Muscle of leg (tissue), 11 donors: Measurements from ENCODE around the gene FLT3. TPM values are rescaled to one million over a fixed set of nuclear protein-coding genes. Genes with fewer than 3 reads are reported as not detected.

Experiments
- DNase-seq: peaks from one replicate; pipeline ENCODE4 v3.0.0; 2013
- H3K27ac ChIP-seq: one replicate; pipeline ENCODE4 v1.5.1; 2013; ENCODE audit warnings: mild to moderate bottlenecking, low read length, control low read depth
- H3K27me3 ChIP-seq: one replicate; pipeline ENCODE4 v1.6.1; 2013; ENCODE audit warnings: low read length; ENCODE audit not compliant: control insufficient read depth, insufficient read depth
- H3K36me3 ChIP-seq: one replicate; pipeline ENCODE4 v1.6.1; 2013; ENCODE audit warnings: low read length; ENCODE audit not compliant: control insufficient read depth, insufficient read depth
- H3K4me1 ChIP-seq: one replicate; pipeline ENCODE4 v1.6.1; 2013; ENCODE audit warnings: low read length; ENCODE audit not compliant: control insufficient read depth, insufficient read depth
- H3K4me3 ChIP-seq: one replicate; pipeline ENCODE4 v1.5.1; 2013; ENCODE audit warnings: low read length, control low read depth
- H3K9me3 ChIP-seq: replicated peaks from 2 replicates; pipeline ENCODE4 v1.6.1; 2013; ENCODE audit warnings: low read depth, low read length; ENCODE audit not compliant: control insufficient read depth
- WGBS: methylation state at CpG from one replicate; pipeline ENCODE4 v1.1.5; 2013; ENCODE audit warnings: missing lambda C conversion rate; ENCODE audit not compliant: insufficient coverage; 5-methylcytosine and 5-hydroxymethylcytosine counted together
- polyA plus RNA-seq, 8 donors: library from polyadenylated mRNA; unstranded; fragments of 120-200 nt; gene quantifications; one replicate each; pipeline versions ENCODE4 v1.2.1 to v1.2.3, GENCODE V29; 2013; ENCODE audit warnings: inconsistent platforms in 1 of 8, low replicate concordance in 1 of 8; ENCODE audit not compliant: insufficient read length in 8 of 8, insufficient read depth in 1 of 8
- total RNA-seq: library from RNA; stranded (reverse); fragments of 120-200 nt; gene quantifications from one replicate; pipeline ENCODE4 v1.2.4, GENCODE V29; 2013

FLT3 gene
- total and polyA plus RNA-seq, 9 donors: 0.08 to 0.32 (median 0.16) TPM

DNA sequence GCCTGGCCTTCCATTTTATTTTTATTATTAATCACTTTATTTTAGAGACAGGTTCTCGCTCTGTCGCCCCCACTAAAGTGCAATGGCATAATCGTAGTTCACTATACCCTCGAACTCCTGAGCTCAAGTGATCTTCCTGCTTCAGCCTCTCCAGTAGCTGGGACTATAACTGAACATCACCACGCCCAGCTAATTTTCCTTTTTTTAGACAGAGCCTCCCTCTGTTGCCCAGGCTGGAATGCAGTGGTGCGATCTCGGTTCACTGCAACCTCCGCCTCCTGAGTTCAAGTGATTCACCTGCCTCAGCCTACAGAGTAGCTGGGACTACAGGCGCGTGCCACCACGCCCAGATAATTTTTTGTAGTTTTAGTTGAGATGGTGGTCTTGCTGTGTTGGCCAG lies 31.3 kb upstream of the FLT3 start:
- no peak overlapping the region for H3K27ac ChIP-seq
- H3K27me3 ChIP-seq: no peaks in the 10 kb centered on the region
- H3K4me3 ChIP-seq: no peak overlapping the region
- H3K36me3 ChIP-seq: no peaks in the 10 kb centered on the region
- no peaks in the 10 kb centered on the region for H3K4me1 ChIP-seq
- 94% methylated on average over 8 of the region's 11 CpGs for WGBS
- H3K9me3 ChIP-seq: no peaks in the 10 kb centered on the region
- no peak for DNase-seq

GRCh38 chr13:28129911-28130693 lies 29.7 kb upstream of the FLT3 start:
- Histone ChIP-seq H3K4me1 (no peaks in the 10 kb centered on the region), H3K27ac (no peak overlapping the region), H3K9me3 (no peaks in the 10 kb centered on the region), H3K36me3 (no peaks in the 10 kb centered on the region), H3K27me3 (no peaks in the 10 kb centered on the region), H3K4me3 (no peak overlapping the region)
- WGBS: 79% methylated on average over 4 of the region's 5 CpGs
- DNase-seq: no peak

GRCh38 chr13:28128926-28129325 lies 28.6 kb upstream of the FLT3 start:
- no peak overlapping the region for H3K4me3 ChIP-seq
- no peaks in the 10 kb centered on the region for H3K4me1 ChIP-seq
- no peaks in the 10 kb centered on the region for H3K36me3 ChIP-seq
- no peak for DNase-seq
- no peaks in the 10 kb centered on the region for H3K9me3 ChIP-seq
- H3K27ac ChIP-seq: no peak overlapping the region
- H3K27me3 ChIP-seq: no peaks in the 10 kb centered on the region

DNA sequence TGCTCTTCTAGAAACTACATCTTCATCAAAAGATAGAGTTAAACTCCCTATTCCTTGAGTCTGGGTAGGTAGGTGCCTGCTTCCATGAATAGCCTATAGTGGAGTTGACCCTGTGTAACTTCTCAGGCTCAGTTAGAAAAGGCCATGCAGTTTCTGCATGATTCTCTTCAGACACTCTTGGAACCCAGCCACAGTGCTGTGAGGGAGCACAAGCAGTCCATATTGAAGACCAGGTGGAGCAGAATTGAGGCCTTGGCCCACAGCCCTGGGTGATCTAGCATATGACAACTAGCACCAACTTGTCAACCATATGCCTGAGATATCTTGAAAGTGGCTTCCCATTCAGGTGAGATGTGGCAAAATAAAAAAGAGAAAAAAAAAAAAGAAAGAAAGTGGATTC lies 27.7 kb upstream of the FLT3 start:
- H3K27me3 ChIP-seq: no peaks in the 10 kb centered on the region
- H3K36me3 ChIP-seq: no peaks in the 10 kb centered on the region
- no peaks in the 10 kb centered on the region for H3K4me1 ChIP-seq
- DNase-seq: no peak
- H3K27ac ChIP-seq: no peak overlapping the region
- no peaks in the 10 kb centered on the region for H3K9me3 ChIP-seq
- no peak overlapping the region for H3K4me3 ChIP-seq

GRCh38 chr13:28121224-28121623 lies 20.8 kb upstream of the FLT3 start:
- Histone ChIP-seq H3K27me3 (no peaks in the 10 kb centered on the region), H3K4me1 (no peaks in the 10 kb centered on the region), H3K4me3 (no peak overlapping the region), H3K9me3 (no peaks in the 10 kb centered on the region), H3K27ac (no peak overlapping the region), H3K36me3 (no peaks in the 10 kb centered on the region)
- no peak for DNase-seq
- WGBS: 97% methylated on average over 8 of the region's 8 CpGs

- Histone ChIP-seq H3K4me3 (no peak overlapping the region), H3K27me3 (no peaks in the 10 kb centered on the region), H3K27ac (no peak overlapping the region), H3K9me3 (no peaks in the 10 kb centered on the region), H3K36me3 (no peaks in the 10 kb centered on the region), H3K4me1 (no peaks in the 10 kb centered on the region)
- no peak for DNase-seq
These were observed 19.9 kb upstream of the FLT3 start for GRCh38 chr13:28120317-28120716.

DNA sequence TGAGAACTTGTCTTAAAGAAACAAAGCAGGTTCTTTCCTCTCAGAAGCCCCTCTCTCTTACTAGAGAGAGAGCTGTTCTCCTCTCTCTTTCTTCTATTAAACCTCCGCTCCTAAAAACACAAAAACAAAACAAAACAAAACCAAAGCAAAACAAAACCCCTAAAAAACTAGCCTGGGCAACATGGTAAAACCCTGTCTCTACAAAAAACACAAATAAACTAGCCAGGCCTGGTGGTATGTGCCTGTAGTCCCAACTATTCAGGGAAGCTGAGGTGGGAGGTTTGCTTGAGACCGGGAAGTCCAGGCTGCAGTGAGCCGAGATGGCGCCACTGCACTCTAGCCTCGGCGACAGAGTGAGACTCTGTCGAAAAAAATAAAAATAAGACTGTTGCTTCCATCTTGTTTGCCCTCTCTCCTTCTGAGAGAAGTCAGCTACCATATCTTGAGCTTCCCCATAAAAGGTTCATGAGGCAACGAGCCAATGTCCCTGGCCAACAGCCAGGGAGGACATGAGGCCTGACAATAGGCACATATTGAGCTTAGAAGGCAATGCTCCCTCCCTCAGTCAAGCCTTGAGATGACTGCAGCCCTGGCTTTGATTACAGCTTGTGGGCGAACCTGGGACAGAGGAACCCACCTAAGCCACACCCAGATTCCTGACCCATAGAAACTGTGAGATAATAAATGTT lies 17.5 kb upstream of the FLT3 start:
- Histone ChIP-seq H3K27me3 (no peaks in the 10 kb centered on the region), H3K4me1 (no peaks in the 10 kb centered on the region), H3K27ac (no peak overlapping the region), H3K4me3 (no peak overlapping the region), H3K9me3 (no peaks in the 10 kb centered on the region), H3K36me3 (no peaks in the 10 kb centered on the region)
- WGBS: 38% methylated on average over 2 of the region's 9 CpGs
- DNase-seq: peak; percentile 51

DNA sequence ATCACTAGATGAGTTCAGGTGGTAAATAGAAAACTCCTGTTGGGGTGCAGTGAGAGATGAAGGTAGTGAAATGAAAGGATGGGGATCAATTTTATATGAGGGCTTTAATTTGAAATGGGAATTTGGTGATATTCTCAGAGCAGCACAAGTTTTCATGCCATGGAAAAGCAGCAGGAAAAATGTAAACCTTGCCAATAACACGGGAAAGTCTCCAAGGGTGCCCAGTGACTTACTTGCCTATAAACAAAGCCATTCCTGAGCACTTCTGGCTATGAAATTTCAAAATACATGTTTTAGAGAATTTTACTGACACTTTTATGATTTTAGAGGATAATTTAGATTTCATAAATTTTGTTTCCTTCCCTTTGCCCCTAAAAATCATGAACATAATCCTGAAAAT lies 16.4 kb upstream of the FLT3 start:
- no peak overlapping the region for H3K4me3 ChIP-seq
- no peaks in the 10 kb centered on the region for H3K4me1 ChIP-seq
- no peaks in the 10 kb centered on the region for H3K9me3 ChIP-seq
- DNase-seq: no peak
- WGBS: no CpG with 5 or more reads among the region's 1 CpG
- no peak overlapping the region for H3K27ac ChIP-seq
- H3K27me3 ChIP-seq: no peaks in the 10 kb centered on the region
- H3K36me3 ChIP-seq: no peaks in the 10 kb centered on the region

DNA sequence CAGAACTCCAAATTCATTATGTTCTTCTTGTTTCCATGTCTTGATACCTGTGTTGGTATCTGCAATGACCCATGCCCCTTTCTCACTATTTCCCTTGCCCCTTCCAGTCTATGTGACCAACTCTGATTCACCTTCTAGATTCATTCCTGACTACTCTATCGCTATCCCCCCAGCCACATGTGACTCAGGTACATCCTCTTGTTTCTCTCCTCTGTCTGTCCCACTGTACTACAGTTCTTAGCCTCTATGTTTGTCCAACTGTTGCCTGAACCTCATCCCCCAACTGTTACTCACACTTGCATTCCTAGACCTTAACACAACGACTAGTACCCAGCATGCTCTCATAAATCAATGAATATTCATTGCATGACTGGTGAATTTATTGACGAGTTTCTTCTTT lies 10.0 kb upstream of the FLT3 start:
- H3K4me3 ChIP-seq: no peak overlapping the region
- no peaks in the 10 kb centered on the region for H3K9me3 ChIP-seq
- H3K36me3 ChIP-seq: no peaks in the 10 kb centered on the region
- no peaks in the 10 kb centered on the region for H3K27me3 ChIP-seq
- H3K4me1 ChIP-seq: no peaks in the 10 kb centered on the region
- no peak for DNase-seq
- WGBS: 100% methylated on average over 1 of the region's 3 CpGs
- no peak overlapping the region for H3K27ac ChIP-seq

DNA sequence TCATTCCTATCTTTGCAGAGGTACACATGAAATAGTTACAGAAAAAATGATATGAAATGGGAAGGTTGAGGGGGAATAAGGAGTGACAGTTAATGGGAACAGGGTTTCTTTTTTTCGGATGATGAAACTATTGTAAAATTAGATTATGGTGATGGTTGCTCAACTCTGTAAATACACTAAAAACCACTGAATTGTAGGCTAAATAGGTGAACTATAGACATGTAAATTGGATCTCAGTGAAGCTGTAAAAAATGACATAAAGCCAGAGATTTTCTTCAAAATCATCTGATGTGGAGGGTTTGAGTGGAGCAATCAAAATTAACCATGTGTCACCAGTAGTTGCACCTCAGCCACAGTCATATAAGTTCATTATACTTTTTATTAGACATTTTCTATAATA lies 6.6 kb upstream of the FLT3 start:
- DNase-seq: no peak
- H3K36me3 ChIP-seq: no peaks in the 10 kb centered on the region
- H3K4me1 ChIP-seq: no peaks in the 10 kb centered on the region
- no peak overlapping the region for H3K4me3 ChIP-seq
- H3K9me3 ChIP-seq: no peaks in the 10 kb centered on the region
- WGBS: no CpG with 5 or more reads among the region's 1 CpG
- H3K27ac ChIP-seq: no peak overlapping the region
- peaks cover 14% of the 10 kb centered on the region for H3K27me3 ChIP-seq
